ENCODE measurements around the gene CLEC6A. TPM values are rescaled to one million over a fixed set of nuclear protein-coding genes. Genes with fewer than 3 reads are reported as not detected.

Gene CLEC6A
- total RNA-seq, 1 donor from 2014 or later: not detected

DNA sequence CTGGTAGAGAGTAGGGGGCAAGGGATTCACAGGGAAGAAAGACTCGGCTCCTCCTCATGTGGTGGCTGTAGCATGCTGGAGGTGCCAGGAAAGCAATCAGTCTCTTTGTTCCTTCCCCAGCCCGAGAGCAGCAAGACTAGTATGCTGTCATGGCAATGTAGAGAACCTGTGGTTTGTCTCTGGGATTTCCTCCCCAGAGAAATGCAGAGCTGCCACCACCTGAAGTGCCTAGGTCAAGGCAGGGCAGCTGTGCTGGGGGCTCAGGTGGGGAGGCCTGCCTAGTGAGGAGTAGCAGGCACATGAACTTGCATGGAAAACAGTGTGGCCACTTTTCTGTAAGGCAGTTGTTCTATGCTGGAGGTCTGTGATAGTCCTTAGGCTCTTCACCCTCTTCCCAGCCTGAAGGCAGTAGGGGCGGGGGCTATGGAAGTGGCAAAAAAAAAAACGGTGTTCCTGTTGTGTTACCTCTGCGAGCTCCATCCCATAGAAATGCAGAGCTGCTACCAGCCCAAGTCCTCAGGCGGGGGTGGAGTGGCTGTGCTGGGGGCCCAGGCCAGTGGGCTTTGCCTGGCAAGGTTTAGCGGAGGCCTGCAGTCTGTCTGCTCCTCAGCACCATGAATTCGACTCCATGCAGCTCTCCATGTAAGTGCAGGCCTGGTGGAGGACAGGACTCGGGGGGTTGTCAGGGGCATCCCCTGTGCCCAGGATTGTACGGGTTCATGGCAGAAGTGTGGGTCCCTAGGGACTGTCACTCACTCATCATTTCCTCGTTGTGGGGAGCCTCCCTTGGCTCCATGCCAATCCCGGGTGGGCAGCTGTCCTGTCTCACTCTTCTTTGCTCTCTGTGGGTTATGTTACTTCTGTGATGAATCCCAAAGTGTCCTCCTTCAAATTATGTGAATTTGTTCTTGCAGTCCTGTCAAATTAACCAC is 53.4 kb downstream of the CLEC6A start:
- Mint-ChIP-seq H3K4me1 (peaks cover 14% of the 10 kb centered on the region), H3K27me3 (peaks cover 23% of the 10 kb centered on the region), H3K27ac (no peak overlapping the region), H3K36me3 (ENCODE audit: low read depth) (no peaks in the 10 kb centered on the region), H3K9me3 (no peaks in the 10 kb centered on the region), H3K4me3 (peak overlapping the region; percentile 24)
- CTCF ChIA-PET: no interaction called here
- TF ChIP-seq, protein P1, sequence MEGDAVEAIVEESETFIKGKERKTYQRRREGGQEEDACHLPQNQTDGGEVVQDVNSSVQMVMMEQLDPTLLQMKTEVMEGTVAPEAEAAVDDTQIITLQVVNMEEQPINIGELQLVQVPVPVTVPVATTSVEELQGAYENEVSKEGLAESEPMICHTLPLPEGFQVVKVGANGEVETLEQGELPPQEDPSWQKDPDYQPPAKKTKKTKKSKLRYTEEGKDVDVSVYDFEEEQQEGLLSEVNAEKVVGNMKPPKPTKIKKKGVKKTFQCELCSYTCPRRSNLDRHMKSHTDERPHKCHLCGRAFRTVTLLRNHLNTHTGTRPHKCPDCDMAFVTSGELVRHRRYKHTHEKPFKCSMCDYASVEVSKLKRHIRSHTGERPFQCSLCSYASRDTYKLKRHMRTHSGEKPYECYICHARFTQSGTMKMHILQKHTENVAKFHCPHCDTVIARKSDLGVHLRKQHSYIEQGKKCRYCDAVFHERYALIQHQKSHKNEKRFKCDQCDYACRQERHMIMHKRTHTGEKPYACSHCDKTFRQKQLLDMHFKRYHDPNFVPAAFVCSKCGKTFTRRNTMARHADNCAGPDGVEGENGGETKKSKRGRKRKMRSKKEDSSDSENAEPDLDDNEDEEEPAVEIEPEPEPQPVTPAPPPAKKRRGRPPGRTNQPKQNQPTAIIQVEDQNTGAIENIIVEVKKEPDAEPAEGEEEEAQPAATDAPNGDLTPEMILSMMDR (IDR thresholded peaks at IDR 0.05): no peak
- POLR2A ChIA-PET: no interaction called here
- no peak for DNase-seq
- ATAC-seq (ENCODE audit: low read depth): peak; percentile 71
- intact Hi-C loops (cut with micrococcal nuclease): no loop called here

DNA sequence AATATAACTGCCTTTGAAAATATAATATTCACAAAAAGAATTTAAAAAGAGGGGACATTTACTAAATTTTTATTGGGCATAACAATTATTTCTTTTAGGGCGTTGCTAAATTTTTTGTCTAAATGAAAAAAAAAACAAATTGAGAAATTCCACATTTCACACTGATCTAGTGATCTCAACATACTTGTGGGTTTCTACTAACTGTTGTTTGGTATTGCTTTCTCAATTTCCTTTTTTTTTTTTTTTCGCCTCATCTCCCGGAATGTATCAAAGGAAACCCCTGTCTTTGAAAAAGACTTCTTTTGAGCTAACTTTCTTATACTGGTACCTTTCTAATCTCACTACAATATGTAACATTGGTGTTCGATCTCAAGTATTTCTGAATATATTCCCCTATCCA is 57.5 kb downstream of the CLEC6A start, which contains the start of gene CLEC4D:
CLEC4D (plus strand) TSS at position 248 of the 400 bp plus-strand sequence. CDS start 230 bp downstream, outside the sequence.
- Mint-ChIP-seq H3K36me3 (ENCODE audit: low read depth) (no peaks in the 10 kb centered on the region), H3K27me3 (peaks cover 24% of the 10 kb centered on the region), H3K27ac (no peak within 1 kb of the TSS), H3K4me1 (peaks cover 14% of the 10 kb centered on the region), H3K4me3 (no peak within 1 kb of the TSS), H3K9me3 (no peaks in the 10 kb centered on the region)
- TF ChIP-seq, protein P1 (IDR thresholded peaks at IDR 0.05): no peak
- POLR2A ChIA-PET: interaction anchor here (0.6 kb wide), 1 partner anchor 183 kb away, joined by 3 read pairs; no protein-coding TSS in a partner anchor
- intact Hi-C loops (cut with micrococcal nuclease): no loop called here
- CTCF ChIA-PET: no interaction called here
- no peak for ATAC-seq (ENCODE audit: low read depth)
- DNase-seq: no peak

DNA sequence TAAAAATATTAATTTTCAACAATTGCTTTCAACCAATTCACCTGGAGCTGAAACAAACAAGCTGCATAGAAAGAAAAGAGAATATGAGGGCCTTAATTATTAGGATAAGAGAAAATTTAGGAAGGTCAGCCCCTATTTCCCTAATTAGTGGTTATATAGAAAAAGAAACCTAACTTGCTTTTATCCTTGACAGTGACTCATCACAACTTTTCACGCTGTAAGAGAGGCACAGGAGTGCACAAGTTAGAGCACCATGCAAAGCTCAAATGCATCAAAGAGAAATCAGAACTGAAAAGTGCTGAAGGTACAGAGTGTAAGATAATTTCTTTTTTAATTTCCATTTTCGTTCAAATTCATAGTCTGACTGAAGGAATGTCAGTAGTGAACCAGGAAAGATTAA is 62.2 kb downstream of the CLEC6A start:
- intact Hi-C loops (cut with micrococcal nuclease): no loop called here
- Mint-ChIP-seq H3K4me1 (no peaks in the 10 kb centered on the region), H3K27ac (no peak overlapping the region), H3K27me3 (peaks cover 14% of the 10 kb centered on the region), H3K4me3 (no peak overlapping the region), H3K36me3 (ENCODE audit: low read depth) (no peaks in the 10 kb centered on the region), H3K9me3 (no peaks in the 10 kb centered on the region)
- DNase-seq: no peak
- ATAC-seq (ENCODE audit: low read depth): no peak
- POLR2A ChIA-PET: no interaction called here
- TF ChIP-seq, protein P1 (IDR thresholded peaks at IDR 0.05): no peak
- CTCF ChIA-PET: no interaction called here

DNA sequence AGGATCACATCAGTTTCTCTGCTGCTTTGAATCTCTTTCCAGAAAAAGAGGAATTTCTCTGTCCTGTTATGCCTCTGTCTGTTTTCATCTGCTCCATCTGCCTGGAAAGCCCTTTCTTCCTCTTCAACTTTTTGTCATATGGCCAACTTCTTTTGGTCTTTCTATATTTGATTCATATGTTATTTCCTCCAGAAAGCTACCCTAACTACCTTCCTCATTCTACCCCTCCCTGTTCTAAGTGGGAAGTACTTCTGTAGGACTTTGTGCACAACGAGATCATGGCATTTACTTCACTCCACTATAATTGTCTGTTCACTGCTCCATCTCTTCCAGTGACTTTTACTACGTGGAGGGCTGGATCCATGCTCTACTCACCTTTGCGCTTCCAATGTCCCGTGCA is 63.4 kb downstream of the CLEC6A start:
- CTCF ChIA-PET: no interaction called here
- POLR2A ChIA-PET: no interaction called here
- no peak overlapping the region for H3K27ac Mint-ChIP-seq
- H3K4me1 Mint-ChIP-seq: no peaks in the 10 kb centered on the region
- no peaks in the 10 kb centered on the region for H3K9me3 Mint-ChIP-seq
- no peaks in the 10 kb centered on the region for H3K36me3 Mint-ChIP-seq (ENCODE audit: low read depth)
- DNase-seq (no peak), ATAC-seq (ENCODE audit: low read depth) (no peak)
- TF ChIP-seq, protein P1 (IDR thresholded peaks at IDR 0.05): no peak
- no peak overlapping the region for H3K4me3 Mint-ChIP-seq
- peaks cover 19% of the 10 kb centered on the region for H3K27me3 Mint-ChIP-seq
- intact Hi-C loops (cut with micrococcal nuclease): no loop called here

DNA sequence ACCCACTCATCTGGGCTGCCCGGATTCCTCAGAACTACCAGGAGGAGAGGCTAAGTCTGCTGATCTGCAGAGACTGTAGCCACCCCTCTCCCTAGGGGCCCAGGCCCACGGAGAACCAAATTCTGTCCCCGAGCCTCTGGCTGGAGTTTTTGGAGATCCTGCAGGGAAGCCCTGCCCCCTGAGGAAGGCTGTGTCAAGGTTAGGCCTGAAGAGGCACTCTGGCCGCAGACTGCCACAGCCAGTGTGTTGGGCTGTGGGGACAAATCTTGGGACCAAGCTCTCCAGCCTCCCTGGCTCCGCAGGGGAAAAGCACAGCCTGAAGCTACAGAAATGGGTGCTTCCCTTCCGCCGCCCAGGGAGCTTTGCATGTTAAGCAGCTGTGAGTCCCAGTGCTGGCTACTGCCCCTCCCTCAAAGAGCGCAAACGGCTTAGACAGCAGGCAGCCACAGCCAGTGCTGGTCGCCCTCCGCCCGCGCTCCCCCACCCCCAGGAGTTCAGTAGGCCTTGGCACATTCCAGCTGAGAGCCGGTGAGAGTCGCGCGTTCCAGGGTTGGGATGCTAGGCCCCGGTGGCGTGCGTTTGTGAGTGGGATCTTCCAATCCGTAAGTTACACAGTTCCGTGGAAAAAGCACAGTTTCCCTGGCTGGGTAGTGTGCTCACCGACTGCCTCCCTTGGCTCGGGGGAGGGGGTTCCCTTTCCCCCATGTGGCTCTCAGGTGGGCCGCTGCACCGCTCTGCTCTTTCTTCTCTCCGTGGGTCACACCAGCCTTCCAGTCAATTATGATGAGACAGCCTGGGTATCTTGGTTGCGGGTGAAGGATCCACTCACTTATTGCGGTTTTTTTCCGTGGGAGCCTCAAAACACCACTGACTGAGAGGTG is 71.7 kb downstream of the CLEC6A start:
- intact Hi-C loops (cut with micrococcal nuclease): no loop called here
- CTCF ChIA-PET: no interaction called here
- no peak for DNase-seq

More for the DNA sequence above, 71.7 kb downstream of the CLEC6A start:
- ATAC-seq (ENCODE audit: low read depth): no peak
- TF ChIP-seq, protein P1 (IDR thresholded peaks at IDR 0.05): no peak
- H3K9me3 Mint-ChIP-seq: peaks cover 9% of the 10 kb centered on the region
- POLR2A ChIA-PET: no interaction called here
- no peak overlapping the region for H3K4me3 Mint-ChIP-seq
- no peaks in the 10 kb centered on the region for H3K4me1 Mint-ChIP-seq
- peaks cover 44% of the 10 kb centered on the region for H3K27me3 Mint-ChIP-seq
- H3K27ac Mint-ChIP-seq: no peak overlapping the region
- H3K36me3 Mint-ChIP-seq (ENCODE audit: low read depth): no peaks in the 10 kb centered on the region

Data from activated B cell treated with CpG ODN at 0.5 μM for 24 hours (primary cell).